Hematopoietic multipotent progenitor cell (in vitro differentiated cells): ENCODE measurements around the gene GABBR2. TPM values are rescaled to one million over a fixed set of nuclear protein-coding genes. Genes with fewer than 3 reads are reported as not detected.

Experiments used
- DNase-seq, 3 donors: peaks; one replicate each; pipeline ENCODE4 v3.0.0-alpha.2; 2011 to 2015; ENCODE audit warnings: low read depth in 2 of 3, low spot score in 2 of 3
- total RNA-seq: library from RNA; depleted of rRNA; stranded (reverse); fragments of >200 nt; gene quantifications from one replicate; pipeline ENCODE4 v1.2.3, GENCODE V29; 2012

GABBR2 gene
- total RNA-seq, 1 donor: not detected

GRCh38 chr9:98455256-98456155 lies 253.2 kb downstream of the GABBR2 start:
- DNase-seq: no peak

- DNase-seq: no peak
These were observed 255.0 kb downstream of the GABBR2 start for GRCh38 chr9:98453589-98454311.

GRCh38 chr9:98451576-98451975 lies 257.2 kb downstream of the GABBR2 start:
- DNase-seq: no peak

GRCh38 chr9:98450496-98450895 lies 258.2 kb downstream of the GABBR2 start:
- DNase-seq: no peak

GRCh38 chr9:98449871-98450270 lies 258.9 kb downstream of the GABBR2 start:
- no peak for DNase-seq

GRCh38 chr9:98445576-98445975 lies 263.2 kb downstream of the GABBR2 start:
- DNase-seq: no peak

- DNase-seq: no peak
These were observed 264.1 kb downstream of the GABBR2 start for GRCh38 chr9:98444601-98445000.

GRCh38 chr9:98442541-98442940 lies 266.2 kb downstream of the GABBR2 start:
- DNase-seq: no peak

- DNase-seq: no peak
These were observed 266.6 kb downstream of the GABBR2 start for GRCh38 chr9:98442114-98442513.

- no peak for DNase-seq
These were observed 270.1 kb downstream of the GABBR2 start for GRCh38 chr9:98438666-98439065.

GRCh38 chr9:98437458-98438034 lies 271.2 kb downstream of the GABBR2 start:
- no peak for DNase-seq

GRCh38 chr9:98432960-98433359 lies 275.8 kb downstream of the GABBR2 start:
- no peak for DNase-seq

- DNase-seq: no peak
These were observed 276.6 kb downstream of the GABBR2 start for GRCh38 chr9:98432134-98432533.

- DNase-seq: no peak
These were observed 278.0 kb downstream of the GABBR2 start for GRCh38 chr9:98430535-98431292.

- no peak for DNase-seq
These were observed 279.1 kb downstream of the GABBR2 start for GRCh38 chr9:98429613-98430012.

- no peak for DNase-seq
These were observed 280.3 kb downstream of the GABBR2 start for GRCh38 chr9:98428454-98428853.

GRCh38 chr9:98427491-98427890 lies 281.2 kb downstream of the GABBR2 start:
- no peak for DNase-seq

GRCh38 chr9:98425079-98425478 lies 283.7 kb downstream of the GABBR2 start:
- no peak for DNase-seq

- DNase-seq: no peak
These were observed 289.5 kb downstream of the GABBR2 start for GRCh38 chr9:98419260-98419603.

GRCh38 chr9:98418578-98419259 lies 290.0 kb downstream of the GABBR2 start:
- DNase-seq: no peak
